HG03442 (cell line): ENCODE data around the gene CSAG3.

Experiments used
- ATAC-seq: cut with Tn5 transposase; IDR thresholded peaks from one replicate; pipeline ENCODE4 v1.9.1; 2021; ENCODE audit warnings: mild to moderate bottlenecking, moderate library complexity; ENCODE audit not compliant: unreplicated experiment

CSAG3 gene

DNA sequence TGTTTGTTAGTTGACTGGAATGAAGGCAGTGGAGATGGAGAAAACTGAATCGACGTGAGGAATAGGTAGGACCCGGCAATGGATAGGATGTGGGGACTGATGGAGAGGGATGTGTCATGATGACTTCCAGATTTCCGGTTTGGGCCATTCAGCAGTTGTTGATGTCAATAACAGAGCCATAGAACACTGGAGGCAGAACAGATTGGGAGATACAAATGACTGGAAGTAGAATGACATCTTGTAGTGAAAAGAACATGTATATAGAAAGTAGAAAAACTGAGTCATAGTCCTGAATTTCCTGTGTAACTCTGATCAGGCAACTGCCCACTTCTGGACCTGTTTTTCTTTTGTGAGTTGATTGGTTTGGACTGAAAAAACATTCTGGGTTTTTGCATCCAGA is 47.0 kb downstream of the CSAG3 start:
- ATAC-seq: no peak
